Heart left ventricle (tissue), 13 donors: Measurements from ENCODE around the gene PDAP1.

Experiments
- POLR2A ChIP-seq, 2 donors: fragments of 450-650 bp; IDR thresholded peaks; one replicate each; pipeline ENCODE4 v1.6.1; 2017; ENCODE audit warnings: antibody characterized with exemption in 2 of 2, mild to moderate bottlenecking in 2 of 2, moderate library complexity in 2 of 2
- TF ChIP-seq, protein P1 (sequence below), 12 donors: fragments of 200-600 bp; sonication (generic) in 4 of 12; IDR thresholded peaks; one replicate each; pipeline versions ENCODE4 v1.5.0 to v1.8.0; 2018 to 2022; ENCODE audit warnings: antibody characterized with exemption in 12 of 12, mild to moderate bottlenecking in 5 of 12
- donor health status: ischemic (EF 13 %, LVEDD 7.1; RV severe dilation, severe dysfunction).
- donor health status: DM: no; HTN: yes; CAD: no.
- donor health status: DM: no; HTN: no; CAD: no.
- donor health status: ischemic (EF 25% LVEDD 6.9; RV normal size, moderate dysfunction).
- donor health status: ischemic (EF 25% LVEDD 5.7; RV mildly dilated, moderate dysfunction).
- donor health status: ischemic (EF 35%, LVEDD 5.7; RV mildly dilated, moderate dysfunction).
- donor health status: nonischemic (EF 11% LVEDD 7.7; RV severe dilation, severe dysfunction).
- donor health status: DM: yes; HTN: yes; CAD: no.
- donor health status: PGD.
- donor health status: ischemic (EF 29% LVEDD 5.4; RV normal size, mild dysfunction).
- donor health status: nonischemic (EF 23%, LVEDD 6.1; RV moderate dilation, normal function).

DNA sequence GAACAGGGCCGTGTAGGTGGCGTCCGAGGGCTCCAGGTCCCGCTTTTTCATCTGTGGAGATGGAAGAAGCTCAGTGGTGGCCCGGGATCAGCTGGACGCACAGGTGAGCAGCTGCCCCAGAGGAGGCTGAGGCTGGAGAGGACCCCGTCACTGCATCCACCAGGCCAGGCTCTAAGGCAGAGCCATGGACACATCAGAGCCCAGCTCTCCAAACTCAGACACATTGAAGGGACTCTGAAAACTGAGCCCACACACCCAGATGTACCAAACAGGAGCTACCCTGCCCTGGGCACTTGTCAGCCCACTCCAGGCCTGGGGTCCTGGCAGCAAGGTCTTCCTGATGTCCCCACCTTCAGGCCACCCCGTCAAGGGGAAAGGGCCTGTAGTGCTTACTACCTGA, 21.4 kb upstream of the PDAP1 start:
- TF ChIP-seq, protein P1, sequence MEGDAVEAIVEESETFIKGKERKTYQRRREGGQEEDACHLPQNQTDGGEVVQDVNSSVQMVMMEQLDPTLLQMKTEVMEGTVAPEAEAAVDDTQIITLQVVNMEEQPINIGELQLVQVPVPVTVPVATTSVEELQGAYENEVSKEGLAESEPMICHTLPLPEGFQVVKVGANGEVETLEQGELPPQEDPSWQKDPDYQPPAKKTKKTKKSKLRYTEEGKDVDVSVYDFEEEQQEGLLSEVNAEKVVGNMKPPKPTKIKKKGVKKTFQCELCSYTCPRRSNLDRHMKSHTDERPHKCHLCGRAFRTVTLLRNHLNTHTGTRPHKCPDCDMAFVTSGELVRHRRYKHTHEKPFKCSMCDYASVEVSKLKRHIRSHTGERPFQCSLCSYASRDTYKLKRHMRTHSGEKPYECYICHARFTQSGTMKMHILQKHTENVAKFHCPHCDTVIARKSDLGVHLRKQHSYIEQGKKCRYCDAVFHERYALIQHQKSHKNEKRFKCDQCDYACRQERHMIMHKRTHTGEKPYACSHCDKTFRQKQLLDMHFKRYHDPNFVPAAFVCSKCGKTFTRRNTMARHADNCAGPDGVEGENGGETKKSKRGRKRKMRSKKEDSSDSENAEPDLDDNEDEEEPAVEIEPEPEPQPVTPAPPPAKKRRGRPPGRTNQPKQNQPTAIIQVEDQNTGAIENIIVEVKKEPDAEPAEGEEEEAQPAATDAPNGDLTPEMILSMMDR (IDR thresholded peaks at IDR 0.05): no peak
- TF ChIP-seq POLR2A (IDR thresholded peaks at IDR 0.05): no peak
